HG03108 (cell line): ENCODE data around the gene ZNF627.
A peak's percentile ranks its signal among the peaks of the same experiment; 100 is the strongest.
"Not testable (repeated sequence)": the region's sequence is repeated elsewhere in the genome, so short reads cannot be mapped to it uniquely, and the experiment has no call there.

Experiments used
- ATAC-seq: cut with Tn5 transposase; IDR thresholded peaks from one replicate; pipeline ENCODE4 v1.9.1; 2021; ENCODE audit warnings: moderate library complexity; ENCODE audit not compliant: unreplicated experiment

Gene ZNF627

GRCh38 chr19:11597202-11598102, at the start of gene ZNF627:
ZNF627 (plus strand) TSS chr19:11597483; CDS start chr19:11597628, 145 bp downstream.
- ATAC-seq: peak; percentile 97

- no peak for ATAC-seq
These were observed 49.2 kb upstream of the ZNF627 start for GRCh38 chr19:11547929-11548700.

- no peak for ATAC-seq
These were observed 47.8 kb upstream of the ZNF627 start for GRCh38 chr19:11549386-11549953.

GRCh38 chr19:11550265-11550664, 47.0 kb upstream of the ZNF627 start:
- ATAC-seq: no peak

GRCh38 chr19:11551603-11552235, 45.6 kb upstream of the ZNF627 start:
- ATAC-seq: no peak

- no peak for ATAC-seq
These were observed 44.5 kb upstream of the ZNF627 start for GRCh38 chr19:11552666-11553372.

GRCh38 chr19:11554160-11554559, 43.1 kb upstream of the ZNF627 start:
- no peak for ATAC-seq

GRCh38 chr19:11555246-11555645, 42.0 kb upstream of the ZNF627 start:
- no peak for ATAC-seq

- ATAC-seq: no peak
These were observed 40.5 kb upstream of the ZNF627 start for GRCh38 chr19:11556634-11557420.

- peak; percentile 65 for ATAC-seq
These were observed 38.1 kb upstream of the ZNF627 start, which contains the start of gene ELOF1 for GRCh38 chr19:11558881-11559828. ELOF1 (minus strand) TSS chr19:11559230; CDS start chr19:11554347, 4,883 bp downstream.

- no peak for ATAC-seq
These were observed 36.8 kb upstream of the ZNF627 start for GRCh38 chr19:11560404-11561051.

GRCh38 chr19:11563532-11563931, 33.8 kb upstream of the ZNF627 start:
- ATAC-seq: no peak

GRCh38 chr19:11564082-11564807, 33.0 kb upstream of the ZNF627 start:
- ATAC-seq: not testable (repeated sequence)

- not testable (repeated sequence) for ATAC-seq
These were observed 31.7 kb upstream of the ZNF627 start for GRCh38 chr19:11565649-11565980.

GRCh38 chr19:11566164-11566563, 31.1 kb upstream of the ZNF627 start:
- no peak for ATAC-seq

- ATAC-seq: no peak
These were observed 27.2 kb upstream of the ZNF627 start for GRCh38 chr19:11570039-11570462.

- ATAC-seq: not testable (repeated sequence)
These were observed 23.9 kb upstream of the ZNF627 start for GRCh38 chr19:11573354-11573753.
